HK-2 (cell line): Measurements from ENCODE around the gene ARID1B.

Experiments used
- DNase-seq: peaks from one replicate; pipeline ENCODE4 v3.0.0-alpha.2; 2018; ENCODE audit not compliant: unreplicated experiment

The ARID1B gene

GRCh38 chr6:157097255-157097955, 320.2 kb downstream of the ARID1B start:
- DNase-seq, result no peak

- DNase-seq, result no peak
These were observed 321.8 kb downstream of the ARID1B start for GRCh38 chr6:157098999-157099398.

- DNase-seq, result no peak
These were observed 322.9 kb downstream of the ARID1B start for GRCh38 chr6:157099912-157100593.

- DNase-seq, result no peak
These were observed 324.0 kb downstream of the ARID1B start for GRCh38 chr6:157101166-157101565.

- no peak for DNase-seq
These were observed 327.6 kb downstream of the ARID1B start for GRCh38 chr6:157104803-157105202.

- DNase-seq, result peak; percentile 39
These were observed 329.3 kb downstream of the ARID1B start for GRCh38 chr6:157106487-157106886.

GRCh38 chr6:157107571-157107914, 330.4 kb downstream of the ARID1B start:
- no peak for DNase-seq

- no peak for DNase-seq
These were observed 330.9 kb downstream of the ARID1B start for GRCh38 chr6:157107915-157108651.

- no peak for DNase-seq
These were observed 331.7 kb downstream of the ARID1B start for GRCh38 chr6:157108923-157109322.

- DNase-seq, result no peak
These were observed 333.4 kb downstream of the ARID1B start for GRCh38 chr6:157110607-157111006.

- DNase-seq, result no peak
These were observed 336.2 kb downstream of the ARID1B start for GRCh38 chr6:157113389-157113788.

GRCh38 chr6:157116426-157116825, 339.2 kb downstream of the ARID1B start:
- no peak for DNase-seq

- DNase-seq, result no peak
These were observed 340.4 kb downstream of the ARID1B start for GRCh38 chr6:157117431-157118095.

GRCh38 chr6:157119502-157120027, 342.4 kb downstream of the ARID1B start:
- no peak for DNase-seq

- DNase-seq, result no peak
These were observed 343.5 kb downstream of the ARID1B start for GRCh38 chr6:157120534-157121232.

GRCh38 chr6:157121897-157122296, 344.7 kb downstream of the ARID1B start:
- no peak for DNase-seq

GRCh38 chr6:157123234-157123633, 346.1 kb downstream of the ARID1B start:
- no peak for DNase-seq

- no peak for DNase-seq
These were observed 347.5 kb downstream of the ARID1B start for GRCh38 chr6:157124485-157125254.

GRCh38 chr6:157125531-157125930, 348.4 kb downstream of the ARID1B start:
- DNase-seq, result no peak

- no peak for DNase-seq
These were observed 349.3 kb downstream of the ARID1B start for GRCh38 chr6:157126183-157127098.
